ENCODE data around the gene GINS3. TPM values are rescaled to one million over a fixed set of nuclear protein-coding genes. Genes with fewer than 3 reads are reported as not detected.

The GINS3 gene
- total RNA-seq, 1 experiment from 2014 or later, result 22.0 TPM

- intact Hi-C loops (cut with micrococcal nuclease; ENCODE audit: unreplicated experiment), result no loop called here
- CTCF ChIA-PET, result no interaction called here
- Histone ChIP-seq H3K4me3 (ENCODE audit: low read depth, low read length, poor library complexity, severe bottlenecking) (no peak overlapping the region), H3K36me3 (ENCODE audit: insufficient read depth, low read length, poor library complexity, severe bottlenecking) (no peaks in the 10 kb centered on the region), H3K4me1 (ENCODE audit: insufficient read depth, low read length, poor library complexity, severe bottlenecking) (no peaks in the 10 kb centered on the region), H3K27me3 (replicated peaks; ENCODE audit: insufficient read depth, low read depth, low read length, poor library complexity) (no peaks in the 10 kb centered on the region), H3K27ac (ENCODE audit: low read depth, low read length, poor library complexity, severe bottlenecking) (no peak overlapping the region), H3K9me3 (ENCODE audit: low read depth, low read length, poor library complexity, severe bottlenecking) (no peaks in the 10 kb centered on the region)
- BruUV-seq (replicated peaks), result no TSS peak
- DNase-seq (ENCODE audit: low spot score), result no peak
- TF ChIP-seq CTCF (conservative IDR thresholded peaks at IDR 0.05; ENCODE audit: low read depth, low read length) (no peak), EZH2 (IDR thresholded peaks at IDR 0.05; ENCODE audit: borderline replicate concordance, low read depth, low read length, poor library complexity, severe bottlenecking) (no peak)
- POLR2A ChIA-PET (ENCODE audit: low non-redundant PET), result no interaction called here
Observed at GRCh38 chr16:58435779-58436178, 43.5 kb downstream of the GINS3 start.

- Histone ChIP-seq H3K36me3 (ENCODE audit: insufficient read depth, low read length, poor library complexity, severe bottlenecking) (no peaks in the 10 kb centered on the region), H3K4me1 (ENCODE audit: insufficient read depth, low read length, poor library complexity, severe bottlenecking) (no peaks in the 10 kb centered on the region), H3K27me3 (replicated peaks; ENCODE audit: insufficient read depth, low read depth, low read length, poor library complexity) (no peaks in the 10 kb centered on the region), H3K27ac (ENCODE audit: low read depth, low read length, poor library complexity, severe bottlenecking) (no peak overlapping the region), H3K4me3 (ENCODE audit: low read depth, low read length, poor library complexity, severe bottlenecking) (no peak overlapping the region), H3K9me3 (ENCODE audit: low read depth, low read length, poor library complexity, severe bottlenecking) (no peaks in the 10 kb centered on the region)
- ChIA-PET CTCF (no interaction called here), POLR2A (ENCODE audit: low non-redundant PET) (no interaction called here)
- no peak for DNase-seq (ENCODE audit: low spot score)
- intact Hi-C loops (cut with micrococcal nuclease; ENCODE audit: unreplicated experiment), result no loop called here
- TF ChIP-seq CTCF (conservative IDR thresholded peaks at IDR 0.05; ENCODE audit: low read depth, low read length), result no peak
- no peak for TF ChIP-seq EZH2 (IDR thresholded peaks at IDR 0.05; ENCODE audit: borderline replicate concordance, low read depth, low read length, poor library complexity, severe bottlenecking)
- no TSS peak for BruUV-seq (replicated peaks)
Observed at GRCh38 chr16:58440131-58440530, 47.9 kb downstream of the GINS3 start.

- Histone ChIP-seq H3K9me3 (ENCODE audit: low read depth, low read length, poor library complexity, severe bottlenecking) (no peaks in the 10 kb centered on the region), H3K4me3 (ENCODE audit: low read depth, low read length, poor library complexity, severe bottlenecking) (no peak overlapping the region), H3K27ac (ENCODE audit: low read depth, low read length, poor library complexity, severe bottlenecking) (no peak overlapping the region), H3K4me1 (ENCODE audit: insufficient read depth, low read length, poor library complexity, severe bottlenecking) (no peaks in the 10 kb centered on the region), H3K36me3 (ENCODE audit: insufficient read depth, low read length, poor library complexity, severe bottlenecking) (no peaks in the 10 kb centered on the region), H3K27me3 (replicated peaks; ENCODE audit: insufficient read depth, low read depth, low read length, poor library complexity) (no peaks in the 10 kb centered on the region)
- intact Hi-C loops (cut with micrococcal nuclease; ENCODE audit: unreplicated experiment), result no loop called here
- ChIA-PET CTCF (interaction anchor here (0.6 kb wide), 1 partner anchor 226 kb away, joined by 6 read pairs; no protein-coding TSS in a partner anchor), POLR2A (ENCODE audit: low non-redundant PET) (no interaction called here)
- no TSS peak for BruUV-seq (replicated peaks)
- no peak for TF ChIP-seq EZH2 (IDR thresholded peaks at IDR 0.05; ENCODE audit: borderline replicate concordance, low read depth, low read length, poor library complexity, severe bottlenecking)
- TF ChIP-seq CTCF (conservative IDR thresholded peaks at IDR 0.05; ENCODE audit: low read depth, low read length), result no peak
- no peak for DNase-seq (ENCODE audit: low spot score)
Observed at GRCh38 chr16:58442547-58442946, 50.3 kb downstream of the GINS3 start.

Data from A673 (cell line).